ENCODE results near the gene UBE2D2.

- TF ChIP-seq EZH2 (IDR thresholded peaks at IDR 0.05; ENCODE audit: insufficient read depth, poor library complexity, severe bottlenecking) (no peak), EZH2phosphoT487 (IDR thresholded peaks at IDR 0.05; ENCODE audit: insufficient read depth, low read depth) (no peak)
Observed at GRCh38 chr5:139664727-139665351, 103.7 kb downstream of the UBE2D2 start.

Data from GM23248 (cell line).